ENCODE results near the gene MS4A3.

GRCh38 chr11:60018058-60018457 is 38.4 kb upstream of the MS4A3 start:
- TF ChIP-seq CTCF (IDR thresholded peaks at IDR 0.05; ENCODE audit: low read depth, low read length) (no peak), EZH2phosphoT487 (IDR thresholded peaks at IDR 0.05; ENCODE audit: low read depth) (no peak)

Data from OCI-LY3 (cell line).